Liver (tissue), 9 donors: ENCODE measurements around the gene TNFRSF21. TPM values are rescaled to one million over a fixed set of nuclear protein-coding genes. Genes with fewer than 3 reads are reported as not detected.
"Not testable (repeated sequence)": the region's sequence is repeated elsewhere in the genome, so short reads cannot be mapped to it uniquely, and the experiment has no call there.

Source experiments
- DNase-seq: peaks from one replicate; pipeline ENCODE4 v3.0.0-alpha.2; 2017; ENCODE audit warnings: low spot score
- H3K27ac ChIP-seq, 2 donors: one replicate each; pipeline ENCODE4 v1.7.0; 2013; ENCODE audit warnings: inconsistent platforms in 2 of 2, low read length in 2 of 2, control low read depth in 1 of 2, low read depth in 1 of 2, mild to moderate bottlenecking in 1 of 2
- H3K27me3 ChIP-seq, 4 donors: one replicate each; pipeline versions ENCODE4 v1.6.1 to v1.7.0; 2013; ENCODE audit warnings: low read length in 3 of 4, inconsistent platforms in 1 of 4, mild to moderate bottlenecking in 1 of 4, moderate library complexity in 1 of 4; ENCODE audit not compliant: control insufficient read depth in 4 of 4, insufficient read depth in 4 of 4
- H3K36me3 ChIP-seq, 4 donors: one replicate each; pipeline versions ENCODE4 v1.6.1 to v1.7.0; 2013; ENCODE audit warnings: low read length in 3 of 4, mild to moderate bottlenecking in 3 of 4, low read depth in 1 of 4, moderate library complexity in 1 of 4; ENCODE audit not compliant: control insufficient read depth in 4 of 4, insufficient read depth in 3 of 4
- H3K4me1 ChIP-seq, 4 donors: one replicate each; pipeline versions ENCODE4 v1.6.1 to v1.7.0; 2013; ENCODE audit warnings: low read length in 3 of 4, mild to moderate bottlenecking in 3 of 4, moderate library complexity in 1 of 4; ENCODE audit not compliant: control insufficient read depth in 4 of 4, insufficient read depth in 4 of 4
- H3K4me3 ChIP-seq, 3 donors: one replicate each; pipeline versions ENCODE4 v1.6.1 to v1.7.0; 2013; ENCODE audit warnings: low read length in 3 of 3, control low read depth in 1 of 3, low read depth in 1 of 3, mild to moderate bottlenecking in 1 of 3
- H3K9ac ChIP-seq, 2 donors: one replicate each; pipeline ENCODE4 v1.7.0; 2013; ENCODE audit warnings: low read length in 2 of 2, mild to moderate bottlenecking in 2 of 2, moderate library complexity in 2 of 2, control low read depth in 1 of 2, low read depth in 1 of 2
- H3K9me3 ChIP-seq, 4 donors: one replicate each; pipeline versions ENCODE4 v1.6.1 to v1.7.0; 2013; ENCODE audit warnings: low read length in 3 of 4; ENCODE audit not compliant: control insufficient read depth in 4 of 4
- EGR1 ChIP-seq, 2 donors: IDR thresholded peaks; 2 replicates each; pipeline ENCODE4 v1.6.1; 2016 to 2018; ENCODE audit warnings: antibody characterized with exemption in 2 of 2, low read depth in 2 of 2
- FOXA1 ChIP-seq: IDR thresholded peaks from 2 replicates; pipeline ENCODE4 v1.6.1; 2016; ENCODE audit warnings: antibody characterized with exemption
- GABPA ChIP-seq, 2 donors: IDR thresholded peaks in 1 of 2; conservative IDR thresholded peaks in 1 of 2; 2 replicates each; pipeline ENCODE4 v1.6.1; 2016; ENCODE audit warnings: antibody characterized with exemption in 2 of 2, mild to moderate bottlenecking in 1 of 2, moderate library complexity in 1 of 2
- HNF4A ChIP-seq, 2 donors: conservative IDR thresholded peaks; 2 replicates each; pipeline ENCODE4 v1.6.1; 2016; ENCODE audit warnings: antibody characterized with exemption in 2 of 2, mild to moderate bottlenecking in 2 of 2
- JUND ChIP-seq, 2 donors: IDR thresholded peaks; 2 replicates each; pipeline ENCODE4 v1.6.1; 2016; ENCODE audit warnings: antibody characterized with exemption in 2 of 2
- MAX ChIP-seq: IDR thresholded peaks from 2 replicates; pipeline ENCODE4 v1.6.1; 2016; ENCODE audit warnings: antibody characterized with exemption
- NR2F2 ChIP-seq: IDR thresholded peaks from 2 replicates; pipeline ENCODE4 v1.6.1; 2016; ENCODE audit warnings: antibody characterized with exemption
- RAD21 ChIP-seq, 2 donors: IDR thresholded peaks; 2 replicates each; pipeline ENCODE4 v1.6.1; 2016; ENCODE audit warnings: antibody characterized with exemption in 2 of 2, mild to moderate bottlenecking in 2 of 2
- SP1 ChIP-seq: IDR thresholded peaks from 2 replicates; pipeline ENCODE4 v1.6.1; 2018; ENCODE audit warnings: antibody characterized with exemption, mild to moderate bottlenecking
- TAF1 ChIP-seq: conservative IDR thresholded peaks from 2 replicates; pipeline ENCODE4 v1.6.1; 2016; ENCODE audit warnings: antibody characterized with exemption, mild to moderate bottlenecking
- YY1 ChIP-seq: IDR thresholded peaks from 2 replicates; pipeline ENCODE4 v1.6.1; 2016; ENCODE audit warnings: antibody characterized with exemption, mild to moderate bottlenecking
- WGBS: extraction: QIAGEN DNeasy Blood & Tissue Kit; methylation state at CpG from one replicate; pipeline ENCODE4 v1.1.7; 2013; 5-methylcytosine and 5-hydroxymethylcytosine counted together
- polyA plus RNA-seq, 2 donors: library from polyadenylated mRNA; stranded (reverse) in 1 of 2; unstranded in 1 of 2; fragments of 200-250 nt in 1 of 2; fragments of >200 nt in 1 of 2; fragmentation: Nextera tagmentation in 1 of 2; extraction: Ambion mirVana in 1 of 2; gene quantifications; one replicate each; pipeline versions ENCODE4 v1.2.1 to v1.2.3, GENCODE V29; 2013 to 2015
- total RNA-seq, 2 donors: library from RNA; depleted of rRNA; stranded (reverse); fragments of >200 nt; gene quantifications; one replicate each; pipeline ENCODE4 v1.2.3, GENCODE V29; 2014
- TF ChIP-seq, protein P1 (sequence below): IDR thresholded peaks from 2 replicates; pipeline ENCODE4 v1.6.1; 2016; ENCODE audit warnings: antibody characterized with exemption, mild to moderate bottlenecking
- TF ChIP-seq, protein P2 (sequence below): IDR thresholded peaks from 2 replicates; pipeline ENCODE4 v1.6.1; 2016; ENCODE audit warnings: antibody characterized with exemption
- TF ChIP-seq, protein P3 (sequence below): IDR thresholded peaks from 2 replicates; pipeline ENCODE4 v1.6.1; 2016; ENCODE audit warnings: antibody characterized with exemption
- TF ChIP-seq, protein P4 (sequence below): fragments of 150-350 bp; IDR thresholded peaks from 2 replicates; pipeline ENCODE4 v1.5.1; 2017; ENCODE audit warnings: improper control_type of control experiment, low read depth, low read length; ENCODE audit not compliant: missing input control
- donor health status: healthy.
- donor health status: healthy.
- donor health status: healthy.
- donor health status: healthy.
- donor health status: healthy.

Gene TNFRSF21
- total and polyA plus RNA-seq, 4 donors, result 2.1 to 3.2 (median 2.9) TPM

GRCh38 chr6:47319382-47319781 is 9.7 kb upstream of the TNFRSF21 start:
- H3K36me3 ChIP-seq, result no peaks in the 10 kb centered on the region
- no peaks in the 10 kb centered on the region for H3K9me3 ChIP-seq
- H3K4me3 ChIP-seq, result no peak overlapping the region
- no peaks in the 10 kb centered on the region for H3K4me1 ChIP-seq
- no peak for TF ChIP-seq SP1
- TF ChIP-seq EGR1 (IDR thresholded peaks at IDR 0.05; ENCODE audit: low read depth in 2 of 2), result no peak
- DNase-seq, result no peak
- H3K9ac ChIP-seq, result no peak overlapping the region
- 89% methylated on average over 3 of the region's 3 CpGs for WGBS
- H3K27ac ChIP-seq, result no peak overlapping the region
- no peaks in the 10 kb centered on the region for H3K27me3 ChIP-seq

- Histone ChIP-seq H3K4me1 (no peaks in the 10 kb centered on the region), H3K36me3 (no peaks in the 10 kb centered on the region), H3K27me3 (no peaks in the 10 kb centered on the region), H3K4me3 (no peak overlapping the region), H3K9ac (no peak overlapping the region), H3K27ac (no peak overlapping the region), H3K9me3 (no peaks in the 10 kb centered on the region)
- 61% methylated on average over 3 of the region's 3 CpGs for WGBS
- no peak for DNase-seq
- TF ChIP-seq FOXA1 (no peak), HNF4A (conservative IDR thresholded peaks at IDR 0.05) (no peak), NR2F2 (no peak), JUND (IDR thresholded peaks at IDR 0.05) (no peak), SP1 (no peak), MAX (no peak), TAF1 (no peak), GABPA (IDR thresholded peaks at IDR 0.05 in 1 of 2, conservative IDR thresholded peaks at IDR 0.05 in 1 of 2) (no peak), YY1 (no peak), EGR1 (IDR thresholded peaks at IDR 0.05; ENCODE audit: low read depth in 2 of 2) (no peak), RAD21 (IDR thresholded peaks at IDR 0.05) (no peak)
- TF ChIP-seq, protein P1, sequence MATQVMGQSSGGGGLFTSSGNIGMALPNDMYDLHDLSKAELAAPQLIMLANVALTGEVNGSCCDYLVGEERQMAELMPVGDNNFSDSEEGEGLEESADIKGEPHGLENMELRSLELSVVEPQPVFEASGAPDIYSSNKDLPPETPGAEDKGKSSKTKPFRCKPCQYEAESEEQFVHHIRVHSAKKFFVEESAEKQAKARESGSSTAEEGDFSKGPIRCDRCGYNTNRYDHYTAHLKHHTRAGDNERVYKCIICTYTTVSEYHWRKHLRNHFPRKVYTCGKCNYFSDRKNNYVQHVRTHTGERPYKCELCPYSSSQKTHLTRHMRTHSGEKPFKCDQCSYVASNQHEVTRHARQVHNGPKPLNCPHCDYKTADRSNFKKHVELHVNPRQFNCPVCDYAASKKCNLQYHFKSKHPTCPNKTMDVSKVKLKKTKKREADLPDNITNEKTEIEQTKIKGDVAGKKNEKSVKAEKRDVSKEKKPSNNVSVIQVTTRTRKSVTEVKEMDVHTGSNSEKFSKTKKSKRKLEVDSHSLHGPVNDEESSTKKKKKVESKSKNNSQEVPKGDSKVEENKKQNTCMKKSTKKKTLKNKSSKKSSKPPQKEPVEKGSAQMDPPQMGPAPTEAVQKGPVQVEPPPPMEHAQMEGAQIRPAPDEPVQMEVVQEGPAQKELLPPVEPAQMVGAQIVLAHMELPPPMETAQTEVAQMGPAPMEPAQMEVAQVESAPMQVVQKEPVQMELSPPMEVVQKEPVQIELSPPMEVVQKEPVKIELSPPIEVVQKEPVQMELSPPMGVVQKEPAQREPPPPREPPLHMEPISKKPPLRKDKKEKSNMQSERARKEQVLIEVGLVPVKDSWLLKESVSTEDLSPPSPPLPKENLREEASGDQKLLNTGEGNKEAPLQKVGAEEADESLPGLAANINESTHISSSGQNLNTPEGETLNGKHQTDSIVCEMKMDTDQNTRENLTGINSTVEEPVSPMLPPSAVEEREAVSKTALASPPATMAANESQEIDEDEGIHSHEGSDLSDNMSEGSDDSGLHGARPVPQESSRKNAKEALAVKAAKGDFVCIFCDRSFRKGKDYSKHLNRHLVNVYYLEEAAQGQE, result no peak
- TF ChIP-seq, protein P2, sequence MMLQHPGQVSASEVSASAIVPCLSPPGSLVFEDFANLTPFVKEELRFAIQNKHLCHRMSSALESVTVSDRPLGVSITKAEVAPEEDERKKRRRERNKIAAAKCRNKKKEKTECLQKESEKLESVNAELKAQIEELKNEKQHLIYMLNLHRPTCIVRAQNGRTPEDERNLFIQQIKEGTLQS, result no peak
- TF ChIP-seq, protein P3, sequence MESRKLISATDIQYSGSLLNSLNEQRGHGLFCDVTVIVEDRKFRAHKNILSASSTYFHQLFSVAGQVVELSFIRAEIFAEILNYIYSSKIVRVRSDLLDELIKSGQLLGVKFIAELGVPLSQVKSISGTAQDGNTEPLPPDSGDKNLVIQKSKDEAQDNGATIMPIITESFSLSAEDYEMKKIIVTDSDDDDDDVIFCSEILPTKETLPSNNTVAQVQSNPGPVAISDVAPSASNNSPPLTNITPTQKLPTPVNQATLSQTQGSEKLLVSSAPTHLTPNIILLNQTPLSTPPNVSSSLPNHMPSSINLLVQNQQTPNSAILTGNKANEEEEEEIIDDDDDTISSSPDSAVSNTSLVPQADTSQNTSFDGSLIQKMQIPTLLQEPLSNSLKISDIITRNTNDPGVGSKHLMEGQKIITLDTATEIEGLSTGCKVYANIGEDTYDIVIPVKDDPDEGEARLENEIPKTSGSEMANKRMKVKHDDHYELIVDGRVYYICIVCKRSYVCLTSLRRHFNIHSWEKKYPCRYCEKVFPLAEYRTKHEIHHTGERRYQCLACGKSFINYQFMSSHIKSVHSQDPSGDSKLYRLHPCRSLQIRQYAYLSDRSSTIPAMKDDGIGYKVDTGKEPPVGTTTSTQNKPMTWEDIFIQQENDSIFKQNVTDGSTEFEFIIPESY, result no peak
- TF ChIP-seq, protein P4, sequence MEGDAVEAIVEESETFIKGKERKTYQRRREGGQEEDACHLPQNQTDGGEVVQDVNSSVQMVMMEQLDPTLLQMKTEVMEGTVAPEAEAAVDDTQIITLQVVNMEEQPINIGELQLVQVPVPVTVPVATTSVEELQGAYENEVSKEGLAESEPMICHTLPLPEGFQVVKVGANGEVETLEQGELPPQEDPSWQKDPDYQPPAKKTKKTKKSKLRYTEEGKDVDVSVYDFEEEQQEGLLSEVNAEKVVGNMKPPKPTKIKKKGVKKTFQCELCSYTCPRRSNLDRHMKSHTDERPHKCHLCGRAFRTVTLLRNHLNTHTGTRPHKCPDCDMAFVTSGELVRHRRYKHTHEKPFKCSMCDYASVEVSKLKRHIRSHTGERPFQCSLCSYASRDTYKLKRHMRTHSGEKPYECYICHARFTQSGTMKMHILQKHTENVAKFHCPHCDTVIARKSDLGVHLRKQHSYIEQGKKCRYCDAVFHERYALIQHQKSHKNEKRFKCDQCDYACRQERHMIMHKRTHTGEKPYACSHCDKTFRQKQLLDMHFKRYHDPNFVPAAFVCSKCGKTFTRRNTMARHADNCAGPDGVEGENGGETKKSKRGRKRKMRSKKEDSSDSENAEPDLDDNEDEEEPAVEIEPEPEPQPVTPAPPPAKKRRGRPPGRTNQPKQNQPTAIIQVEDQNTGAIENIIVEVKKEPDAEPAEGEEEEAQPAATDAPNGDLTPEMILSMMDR, result no peak
Measured at GRCh38 chr6:47318236-47318989, 8.7 kb upstream of the TNFRSF21 start.

GRCh38 chr6:47315181-47315580 is 5.5 kb upstream of the TNFRSF21 start:
- H3K9me3 ChIP-seq, H3K27ac ChIP-seq, H3K4me3 ChIP-seq, H3K36me3 ChIP-seq, H3K27me3 ChIP-seq, H3K4me1 ChIP-seq, H3K9ac ChIP-seq, DNase-seq: not testable (repeated sequence)
- 60% methylated on average over 8 of the region's 8 CpGs for WGBS
